Endothelial cell of umbilical vein (primary cell): ENCODE results near the gene ZNF92. TPM values are rescaled to one million over a fixed set of nuclear protein-coding genes. Genes with fewer than 3 reads are reported as not detected.

Experiments used
- BruUV-seq: library from RNA; stranded (reverse); fragments of 400-500 nt; replicated peaks from 2 replicates; lab custom pipeline; 2021; lab: Mats Ljungman, UMichigan
- CTCF ChIA-PET: fragments of 300-600, 350-600 bp; sonication (Branson Sonifier 250); formaldehyde crosslinking; loops from one replicate; lab custom pipeline; 2021; ENCODE audit warnings: antibody characterized with exemption, inconsistent platforms; lab: Charles Lee
- POLR2A ChIA-PET: fragments of 300-600, 350-600 bp; sonication (Branson Sonifier 250); formaldehyde crosslinking; loops from one replicate; lab custom pipeline; 2021; ENCODE audit warnings: antibody characterized with exemption, inconsistent platforms; lab: Charles Lee
- DNase-seq: peaks from one replicate; pipeline ENCODE4 v3.0.0-alpha.2; 2011; ENCODE audit warnings: low read depth, low spot score
- FAIRE-seq: peaks from 2 replicates; lab custom pipeline; 2011; peaks lifted over from hg19 to GRCh38; lab: Jason Lieb, UNC
- H2AFZ ChIP-seq: 2 replicates; pipeline ENCODE4 v1.6.0; 2012; ENCODE audit warnings: low read depth, low read length, control low read depth, inconsistent platforms
- H3K27ac ChIP-seq: 2 replicates; pipeline ENCODE4 v1.5.1; 2011; ENCODE audit warnings: low read depth, mild to moderate bottlenecking, control low read depth, low read length, moderate library complexity; ENCODE audit not compliant: insufficient read depth
- H3K27me3 ChIP-seq, 2 experiments: 2 replicates each; pipeline versions ENCODE4 v1.6.0 to v1.6.1; 2011; ENCODE audit warnings: low read length in 2 of 2, mixed read lengths in 1 of 2; ENCODE audit not compliant: control insufficient read depth in 2 of 2, insufficient read depth in 2 of 2
- H3K36me3 ChIP-seq, 2 experiments: 2 replicates in 1 of 2; 3 replicates in 1 of 2; pipeline ENCODE4 v1.5.1; 2011; ENCODE audit warnings: low read length in 2 of 2, mild to moderate bottlenecking in 1 of 2, moderate library complexity in 1 of 2; ENCODE audit not compliant: control insufficient read depth in 2 of 2, insufficient read depth in 2 of 2; ENCODE audit errors: extremely low read depth in 1 of 2
- H3K4me1 ChIP-seq: 3 replicates; pipeline ENCODE4 v1.5.1; 2011; ENCODE audit warnings: mild to moderate bottlenecking, low read length; ENCODE audit not compliant: control insufficient read depth, insufficient read depth; ENCODE audit errors: extremely low read depth
- H3K4me2 ChIP-seq: 2 replicates; pipeline ENCODE4 v1.6.1; 2011; ENCODE audit warnings: low read length, control low read depth, mixed read lengths; ENCODE audit not compliant: insufficient read depth
- H3K4me3 ChIP-seq, 3 experiments: fragments of 200-600 bp in 1 of 3; sonication (generic), shearing (Covaris generic) in 1 of 3; replicated peaks in 1 of 3; 2 replicates each; pipeline ENCODE4 v1.5.1; 2011 to 2016; ENCODE audit warnings: control low read depth in 3 of 3, low read length in 3 of 3, mild to moderate bottlenecking in 2 of 3, inconsistent platforms in 1 of 3, low read depth in 1 of 3, moderate library complexity in 1 of 3; ENCODE audit not compliant: insufficient read depth in 1 of 3
- H3K79me2 ChIP-seq: 2 replicates; pipeline ENCODE4 v1.6.0; 2012; ENCODE audit warnings: low read length, inconsistent platforms; ENCODE audit not compliant: control insufficient read depth, insufficient read depth
- H3K9ac ChIP-seq: replicated peaks from 2 replicates; pipeline ENCODE3; 2011; ENCODE audit warnings: low read length, control low read depth; ENCODE audit not compliant: insufficient read depth; ENCODE audit errors: extremely low read depth
- H3K9me1 ChIP-seq: replicated peaks from 3 replicates; pipeline ENCODE4 v1.6.0; 2011; ENCODE audit warnings: mild to moderate bottlenecking, low read length; ENCODE audit not compliant: control insufficient read depth, insufficient read depth; ENCODE audit errors: extremely low read depth
- H3K9me3 ChIP-seq: replicated peaks from 2 replicates; pipeline ENCODE4 v1.5.1; 2012; ENCODE audit warnings: low read length, inconsistent platforms; ENCODE audit not compliant: control insufficient read depth, insufficient read depth
- H4K20me1 ChIP-seq: replicated peaks from 2 replicates; pipeline ENCODE3; 2011; ENCODE audit warnings: mild to moderate bottlenecking, low read length; ENCODE audit not compliant: control insufficient read depth, insufficient read depth; ENCODE audit errors: extremely low read depth
- FOS ChIP-seq: IDR thresholded peaks from 2 replicates; pipeline ENCODE4 v1.6.1; 2011; ENCODE audit warnings: mild to moderate bottlenecking, low read length, moderate library complexity, borderline replicate concordance; ENCODE audit not compliant: insufficient read depth
- JUN ChIP-seq: IDR thresholded peaks from 2 replicates; pipeline ENCODE4 v1.6.1; 2011; ENCODE audit warnings: borderline replicate concordance, low read depth; ENCODE audit not compliant: insufficient read length, insufficient read depth
- MAX ChIP-seq: IDR thresholded peaks from 2 replicates; pipeline ENCODE4 v1.6.1; 2011; ENCODE audit not compliant: insufficient read depth, insufficient read length
- dilution Hi-C: fragments of 300-500 bp; cut with MboI; formaldehyde crosslinking; loops from one replicate; pipeline ENCODE4 v1.15.0; 2019; ENCODE audit warnings: low sequenced_read_pairs; ENCODE audit not compliant: extremely low pct_ligation_motif_present
- intact Hi-C: fragments of 100-400 bp; cut with micrococcal nuclease; formaldehyde crosslinking; loops from one replicate; pipeline ENCODE4 v1.10.0; 2022
- polyA plus RNA-seq, 4 experiments: library from polyadenylated mRNA; depleted of rRNA in 3 of 4; stranded (reverse) in 3 of 4; unstranded in 1 of 4; fragments of >200 nt; gene quantifications; 2 replicates each; pipeline versions ENCODE4 v1.2.1 to v1.2.3, GENCODE V29; 2011 to 2012; ENCODE audit warnings: missing spikeins in 1 of 4
- total RNA-seq: library from RNA; stranded (reverse); gene quantifications from 2 replicates; pipeline ENCODE4 v1.2.3, GENCODE V29; 2021

ZNF92 gene
- total and polyA plus RNA-seq, 2 donors (not counting 3 experiments of a cell fraction or from before 2014, with no cell fraction given): 0.90 to 8.9 TPM

GRCh38 chr7:65441010-65441409 is 67.4 kb downstream of the ZNF92 start:
- Histone ChIP-seq H3K9ac (no peak overlapping the region), H3K27ac (peak overlapping the region; percentile 49), H3K4me2 (no peak overlapping the region), H3K9me3 (no peaks in the 10 kb centered on the region), H3K9me1 (no peaks in the 10 kb centered on the region), H3K4me1 (peaks cover 20% of the 10 kb centered on the region), H3K4me3 (no peak overlapping the region), H2AFZ (no peak overlapping the region), H3K79me2 (no peaks in the 10 kb centered on the region), H3K27me3 (no peaks in the 10 kb centered on the region), H3K36me3 (no peaks in the 10 kb centered on the region), H4K20me1 (no peaks in the 10 kb centered on the region)
- peak; percentile 69 for DNase-seq
- no peak for TF ChIP-seq MAX
- peak; percentile 76 for TF ChIP-seq FOS
- peak; percentile 67 for TF ChIP-seq JUN
- dilution Hi-C loops (no loop called here), intact Hi-C loops (loop anchor here (10.0 kb wide), 1 partner anchor 226 kb away; no protein-coding TSS in a partner anchor)
- ChIA-PET CTCF (interaction anchor here (1.0 to 1.8 kb wide), 2 partner anchors 45 to 225 kb away, joined by 3 to 4 read pairs; no protein-coding TSS in a partner anchor), POLR2A (no interaction called here)
- FAIRE-seq: peak; percentile 81
- BruUV-seq: no TSS peak

GRCh38 chr7:65444205-65444842 is 70.7 kb downstream of the ZNF92 start:
- Histone ChIP-seq H2AFZ (no peak overlapping the region), H3K9me1 (no peaks in the 10 kb centered on the region), H3K27me3 (no peaks in the 10 kb centered on the region), H3K9me3 (no peaks in the 10 kb centered on the region), H3K9ac (no peak overlapping the region), H4K20me1 (no peaks in the 10 kb centered on the region), H3K36me3 (no peaks in the 10 kb centered on the region), H3K4me1 (peaks cover 16% of the 10 kb centered on the region), H3K27ac (no peak overlapping the region), H3K4me2 (no peak overlapping the region), H3K4me3 (no peak overlapping the region), H3K79me2 (no peaks in the 10 kb centered on the region)
- no TSS peak for BruUV-seq
- FAIRE-seq (no peak), DNase-seq (no peak)
- POLR2A ChIA-PET: no interaction called here
- dilution Hi-C loops: no loop called here
- intact Hi-C loops: loop anchor here (10.0 kb wide), 1 partner anchor 230 kb away; no protein-coding TSS in a partner anchor
- CTCF ChIA-PET: no interaction called here
- no peak for TF ChIP-seq FOS
